ENCODE results near the gene ADPRH.

- TF ChIP-seq, protein P1, sequence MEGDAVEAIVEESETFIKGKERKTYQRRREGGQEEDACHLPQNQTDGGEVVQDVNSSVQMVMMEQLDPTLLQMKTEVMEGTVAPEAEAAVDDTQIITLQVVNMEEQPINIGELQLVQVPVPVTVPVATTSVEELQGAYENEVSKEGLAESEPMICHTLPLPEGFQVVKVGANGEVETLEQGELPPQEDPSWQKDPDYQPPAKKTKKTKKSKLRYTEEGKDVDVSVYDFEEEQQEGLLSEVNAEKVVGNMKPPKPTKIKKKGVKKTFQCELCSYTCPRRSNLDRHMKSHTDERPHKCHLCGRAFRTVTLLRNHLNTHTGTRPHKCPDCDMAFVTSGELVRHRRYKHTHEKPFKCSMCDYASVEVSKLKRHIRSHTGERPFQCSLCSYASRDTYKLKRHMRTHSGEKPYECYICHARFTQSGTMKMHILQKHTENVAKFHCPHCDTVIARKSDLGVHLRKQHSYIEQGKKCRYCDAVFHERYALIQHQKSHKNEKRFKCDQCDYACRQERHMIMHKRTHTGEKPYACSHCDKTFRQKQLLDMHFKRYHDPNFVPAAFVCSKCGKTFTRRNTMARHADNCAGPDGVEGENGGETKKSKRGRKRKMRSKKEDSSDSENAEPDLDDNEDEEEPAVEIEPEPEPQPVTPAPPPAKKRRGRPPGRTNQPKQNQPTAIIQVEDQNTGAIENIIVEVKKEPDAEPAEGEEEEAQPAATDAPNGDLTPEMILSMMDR (conservative IDR thresholded peaks at IDR 0.05; ENCODE audit: low read length) = no peak
- TF ChIP-seq EZH2phosphoT487 (IDR thresholded peaks at IDR 0.05; ENCODE audit: borderline replicate concordance) = no peak
Measured at GRCh38 chr3:119627461-119627860, 48.2 kb downstream of the ADPRH start.

Measured in Loucy (cell line).